Activated CD4-positive, alpha-beta memory T cell treated with anti-CD3 and anti-CD28 coated beads, Interleukin-2, amount 10 ng/mL, durations not matched to agents 7 days and 5 days (primary cell): ENCODE data around the gene ABAT. TPM values are rescaled to one million over a fixed set of nuclear protein-coding genes. Genes with fewer than 3 reads are reported as not detected.
"Not testable (repeated sequence)": the region's sequence is repeated elsewhere in the genome, so short reads cannot be mapped to it uniquely, and the experiment has no call there.

Source experiments
- CTCF ChIA-PET: fragments of 350-600 bp; sonication (Branson Sonifier 250); formaldehyde crosslinking; loops from one replicate; lab custom pipeline; 2021; ENCODE audit warnings: antibody characterized with exemption, inconsistent platforms; lab: Charles Lee
- POLR2A ChIA-PET: fragments of 350-600 bp; sonication (Branson Sonifier 250); formaldehyde crosslinking; loops from one replicate; lab custom pipeline; 2021; ENCODE audit warnings: antibody characterized with exemption; lab: Charles Lee
- DNase-seq: peaks from one replicate; pipeline ENCODE4 v3.0.0-alpha.2; 2020
- H3K27ac Mint-ChIP-seq: one replicate; pipeline ENCODE4 v1.8.0; 2021; ENCODE audit warnings: mild to moderate bottlenecking, mixed read lengths
- H3K27me3 Mint-ChIP-seq: one replicate; pipeline ENCODE4 v1.8.0; 2021; ENCODE audit warnings: mixed read lengths
- H3K36me3 Mint-ChIP-seq: one replicate; pipeline ENCODE4 v1.8.0; 2021; ENCODE audit warnings: low read depth, mixed read lengths
- H3K4me1 Mint-ChIP-seq: one replicate; pipeline ENCODE4 v1.8.0; 2021; ENCODE audit warnings: mixed read lengths
- H3K4me3 Mint-ChIP-seq: one replicate; pipeline ENCODE4 v1.8.0; 2021; ENCODE audit warnings: mild to moderate bottlenecking, mixed read lengths
- H3K9me3 Mint-ChIP-seq: one replicate; pipeline ENCODE4 v1.8.0; 2021; ENCODE audit warnings: mixed read lengths
- total RNA-seq, 2 experiments: library from RNA; stranded (reverse); gene quantifications; one replicate each; pipeline ENCODE4 v1.2.3, GENCODE V29; 2021

Gene ABAT
- total RNA-seq, 2 experiments from 2014 or later: 5.5 to 5.9 TPM

DNA sequence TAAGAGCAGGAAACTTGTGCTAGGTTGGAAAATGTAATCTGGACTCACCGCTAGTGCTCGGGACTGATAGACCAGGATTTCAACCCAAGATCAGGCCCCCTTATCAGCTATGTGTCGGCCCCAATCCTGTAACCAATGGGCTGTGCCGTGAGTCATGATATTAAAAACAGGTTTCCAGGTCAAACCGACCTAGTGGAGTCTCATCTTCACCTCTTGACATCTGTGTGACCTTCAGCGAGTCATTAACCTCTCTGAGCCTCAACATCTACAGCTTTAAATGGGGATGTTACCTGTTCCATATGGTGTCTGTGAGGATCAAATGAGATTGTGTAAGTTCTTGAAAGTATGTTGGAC lies 123.7 kb downstream of the ABAT start:
- H3K36me3 Mint-ChIP-seq: peaks cover 24% of the 10 kb centered on the region
- DNase-seq: peak; percentile 33
- peak overlapping the region; percentile 71 for H3K27ac Mint-ChIP-seq
- H3K27me3 Mint-ChIP-seq: no peaks in the 10 kb centered on the region
- POLR2A ChIA-PET: interaction anchor here (0.6 to 4.1 kb wide), 13 partner anchors 10 to 294 kb away, joined by 3 to 67 read pairs (median 7); partner anchors contain the start of genes CARHSP1 and HAPSTR1
- peak overlapping the region; percentile 93 for H3K4me3 Mint-ChIP-seq
- CTCF ChIA-PET: interaction anchor here (0.8 to 2.7 kb wide), 3 partner anchors 18 to 231 kb away, joined by 3 to 16 read pairs (median 6); partner anchors contain the start of gene LITAFD
- H3K4me1 Mint-ChIP-seq: peaks cover 40% of the 10 kb centered on the region
- H3K9me3 Mint-ChIP-seq: no peaks in the 10 kb centered on the region

GRCh38 chr16:8798535-8799157 lies 124.2 kb downstream of the ABAT start:
- Mint-ChIP-seq H3K27me3 (no peaks in the 10 kb centered on the region), H3K4me1 (peaks cover 41% of the 10 kb centered on the region), H3K27ac (peak overlapping the region; percentile 71), H3K36me3 (peaks cover 27% of the 10 kb centered on the region), H3K9me3 (no peaks in the 10 kb centered on the region), H3K4me3 (peak overlapping the region; percentile 93)
- POLR2A ChIA-PET: interaction anchor here (0.6 to 4.1 kb wide), 12 partner anchors 11 to 294 kb away, joined by 3 to 67 read pairs (median 7); partner anchors contain the start of genes CARHSP1 and HAPSTR1
- DNase-seq: no peak
- CTCF ChIA-PET: interaction anchor here (0.8 to 2.7 kb wide), 3 partner anchors 82 to 231 kb away, joined by 3 to 16 read pairs (median 4); partner anchors contain the start of gene LITAFD

- Mint-ChIP-seq H3K27me3 (no peaks in the 10 kb centered on the region), H3K4me1 (peaks cover 27% of the 10 kb centered on the region), H3K27ac (no peak overlapping the region), H3K9me3 (no peaks in the 10 kb centered on the region), H3K36me3 (peaks cover 51% of the 10 kb centered on the region), H3K4me3 (no peak overlapping the region)
- CTCF ChIA-PET: interaction anchor here (0.6 to 1.3 kb wide), 2 partner anchors 15 to 231 kb away, joined by 3 to 4 read pairs; no protein-coding TSS in a partner anchor
- POLR2A ChIA-PET: interaction anchor here (1.5 to 1.9 kb wide), 2 partner anchors 15 to 290 kb away, joined by 5 to 9 read pairs; partner anchors contain the start of gene HAPSTR1
- DNase-seq: no peak
Observed at GRCh38 chr16:8801701-8802100, 127.3 kb downstream of the ABAT start.

GRCh38 chr16:8803733-8804132 lies 129.3 kb downstream of the ABAT start:
- H3K27me3 Mint-ChIP-seq, CTCF ChIA-PET, H3K4me3 Mint-ChIP-seq, DNase-seq, H3K9me3 Mint-ChIP-seq: not testable (repeated sequence)
- Mint-ChIP-seq H3K27ac (peak overlapping the region; percentile 35), H3K4me1 (peaks cover 20% of the 10 kb centered on the region), H3K36me3 (peaks cover 62% of the 10 kb centered on the region)
- POLR2A ChIA-PET: interaction anchor here (1.1 kb wide), 1 partner anchor 13 kb away, joined by 4 read pairs; no protein-coding TSS in a partner anchor

DNA sequence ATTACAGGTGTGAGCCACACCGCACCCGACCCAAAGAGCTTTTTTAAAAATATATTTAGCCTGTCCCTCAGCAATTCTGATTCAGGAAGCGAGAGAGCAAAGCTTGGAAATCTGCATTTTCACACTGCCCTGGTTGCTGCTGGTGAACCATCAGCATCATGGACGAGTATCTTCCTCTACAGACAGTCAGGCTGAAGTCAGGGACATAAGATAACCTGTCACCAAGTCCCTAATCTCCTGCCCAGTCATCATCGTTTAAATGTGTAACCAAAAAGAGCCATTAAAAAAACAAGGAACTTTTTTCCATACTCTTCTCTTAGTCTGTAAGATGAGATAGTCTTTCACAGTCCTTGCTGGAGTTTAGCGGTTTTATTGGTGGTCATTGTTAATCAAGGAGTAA lies 129.9 kb downstream of the ABAT start:
- ChIA-PET POLR2A (interaction anchor here (1.1 kb wide), 1 partner anchor 13 kb away, joined by 4 read pairs; no protein-coding TSS in a partner anchor), CTCF (no interaction called here)
- H3K4me1 Mint-ChIP-seq: peaks cover 15% of the 10 kb centered on the region
- no peaks in the 10 kb centered on the region for H3K9me3 Mint-ChIP-seq
- no peaks in the 10 kb centered on the region for H3K27me3 Mint-ChIP-seq
- DNase-seq: no peak
- no peak overlapping the region for H3K4me3 Mint-ChIP-seq
- H3K27ac Mint-ChIP-seq: no peak overlapping the region
- peaks cover 65% of the 10 kb centered on the region for H3K36me3 Mint-ChIP-seq

DNA sequence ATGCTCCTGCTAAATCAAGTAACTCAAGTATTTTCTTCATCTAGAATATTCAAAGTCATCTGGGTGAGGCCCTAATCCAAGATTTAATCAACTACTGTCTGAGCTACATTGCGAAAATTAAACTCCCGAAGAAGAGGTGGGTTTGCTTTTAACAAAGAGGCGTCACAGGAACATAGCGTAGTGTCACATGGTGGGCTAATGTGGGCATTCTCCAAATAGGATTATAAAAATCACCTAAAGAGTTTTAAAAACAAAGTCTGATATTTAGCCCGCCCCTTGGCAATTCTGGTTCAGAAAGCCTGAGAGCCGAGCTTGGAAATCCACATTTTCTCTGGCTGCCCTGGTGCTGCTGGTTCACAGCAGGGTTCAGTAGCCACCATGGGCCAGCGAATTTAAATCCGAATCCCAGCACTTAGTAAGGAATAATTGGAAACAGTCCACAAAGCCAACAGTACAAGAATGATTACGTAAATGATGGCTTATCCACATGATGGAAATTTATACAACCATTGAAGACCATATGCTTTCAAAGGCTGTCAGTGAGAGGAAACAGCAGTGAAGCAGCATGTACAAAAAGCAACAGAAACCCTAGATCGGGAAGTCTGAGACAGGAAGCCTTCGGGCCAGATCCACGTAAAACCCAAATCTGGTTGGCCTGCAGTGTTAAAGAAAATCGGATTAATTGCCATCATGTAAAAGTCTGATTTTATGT lies 132.0 kb downstream of the ABAT start:
- ChIA-PET POLR2A (interaction anchor here (1.3 kb wide), 1 partner anchor 64 kb away, joined by 3 read pairs; no protein-coding TSS in a partner anchor), CTCF (interaction anchor here (1.3 to 1.4 kb wide), 2 partner anchors 9 to 129 kb away, joined by 3 to 4 read pairs; partner anchors contain the start of genes PMM2 and TMEM186)
- DNase-seq: no peak
- peaks cover 4% of the 10 kb centered on the region for H3K4me1 Mint-ChIP-seq
- H3K4me3 Mint-ChIP-seq: no peak overlapping the region
- H3K27ac Mint-ChIP-seq: no peak overlapping the region
- H3K36me3 Mint-ChIP-seq: peaks cover 78% of the 10 kb centered on the region
- H3K27me3 Mint-ChIP-seq: no peaks in the 10 kb centered on the region
- H3K9me3 Mint-ChIP-seq: no peaks in the 10 kb centered on the region

GRCh38 chr16:8807189-8807588 lies 132.8 kb downstream of the ABAT start:
- peaks cover 5% of the 10 kb centered on the region for H3K4me1 Mint-ChIP-seq
- CTCF ChIA-PET: no interaction called here
- peaks cover 79% of the 10 kb centered on the region for H3K36me3 Mint-ChIP-seq
- H3K9me3 Mint-ChIP-seq: no peaks in the 10 kb centered on the region
- POLR2A ChIA-PET: interaction anchor here (0.6 kb wide), 1 partner anchor 18 kb away, joined by 3 read pairs; no protein-coding TSS in a partner anchor
- H3K27me3 Mint-ChIP-seq: no peaks in the 10 kb centered on the region
- H3K27ac Mint-ChIP-seq: no peak overlapping the region
- H3K4me3 Mint-ChIP-seq: no peak overlapping the region
- DNase-seq: no peak

- H3K27ac Mint-ChIP-seq: no peak overlapping the region
- CTCF ChIA-PET: no interaction called here
Observed at GRCh38 chr16:8808009-8808408, 133.6 kb downstream of the ABAT start.

GRCh38 chr16:8808613-8809353 lies 134.4 kb downstream of the ABAT start:
- ChIA-PET CTCF (interaction anchor here (0.9 to 1.6 kb wide), 2 partner anchors 9 to 12 kb away, joined by 3 read pairs; no protein-coding TSS in a partner anchor), POLR2A (interaction anchor here (1.7 kb wide), 1 partner anchor 11 kb away, joined by 7 read pairs; the partner anchor contains the start of genes PMM2 and TMEM186)
- H3K4me1 Mint-ChIP-seq: peaks cover 15% of the 10 kb centered on the region
- DNase-seq: no peak
- no peak overlapping the region for H3K27ac Mint-ChIP-seq
- H3K4me3 Mint-ChIP-seq: no peak overlapping the region
- H3K9me3 Mint-ChIP-seq: no peaks in the 10 kb centered on the region
- H3K27me3 Mint-ChIP-seq: no peaks in the 10 kb centered on the region
- peaks cover 80% of the 10 kb centered on the region for H3K36me3 Mint-ChIP-seq

More at GRCh38 chr16:8808009-8808408, 133.6 kb downstream of the ABAT start:
- DNase-seq: no peak
- peaks cover 79% of the 10 kb centered on the region for H3K36me3 Mint-ChIP-seq
- H3K27me3 Mint-ChIP-seq: no peaks in the 10 kb centered on the region
- peaks cover 12% of the 10 kb centered on the region for H3K4me1 Mint-ChIP-seq
- no peaks in the 10 kb centered on the region for H3K9me3 Mint-ChIP-seq
- H3K4me3 Mint-ChIP-seq: no peak overlapping the region
- POLR2A ChIA-PET: no interaction called here

DNA sequence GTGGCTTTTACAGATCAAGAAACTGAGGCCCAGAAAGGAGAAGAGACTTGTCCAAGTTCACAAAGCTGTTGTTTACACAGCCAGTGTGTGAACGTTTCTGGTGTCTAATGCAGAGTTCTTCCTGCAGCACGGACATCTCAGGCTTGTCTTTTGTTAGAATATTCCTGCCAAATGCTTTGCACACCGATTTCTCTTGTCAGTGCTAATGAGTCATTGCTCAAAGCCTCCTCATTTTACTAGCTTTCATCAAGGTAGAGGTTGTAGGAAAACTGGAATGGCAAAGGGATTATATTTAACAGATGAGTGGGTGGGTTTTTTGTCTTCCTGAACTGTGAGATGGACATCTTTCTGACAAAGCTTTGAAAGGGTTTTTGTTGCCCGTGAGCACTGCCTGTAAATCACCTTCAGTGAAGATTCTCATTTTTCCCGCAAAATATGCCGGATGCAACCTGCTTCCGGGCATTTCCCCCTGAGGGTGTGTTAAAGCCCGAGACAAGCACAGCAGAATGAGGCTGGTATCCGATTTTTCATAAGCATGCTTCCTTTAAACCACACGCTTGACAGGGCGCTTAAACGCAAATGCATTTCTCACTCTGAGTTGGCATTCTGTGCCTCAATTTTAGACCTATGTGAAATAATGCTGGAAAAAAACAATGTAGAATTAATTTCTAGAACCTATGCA lies 137.9 kb downstream of the ABAT start:
- no peaks in the 10 kb centered on the region for H3K27me3 Mint-ChIP-seq
- no peak overlapping the region for H3K4me3 Mint-ChIP-seq

DNA sequence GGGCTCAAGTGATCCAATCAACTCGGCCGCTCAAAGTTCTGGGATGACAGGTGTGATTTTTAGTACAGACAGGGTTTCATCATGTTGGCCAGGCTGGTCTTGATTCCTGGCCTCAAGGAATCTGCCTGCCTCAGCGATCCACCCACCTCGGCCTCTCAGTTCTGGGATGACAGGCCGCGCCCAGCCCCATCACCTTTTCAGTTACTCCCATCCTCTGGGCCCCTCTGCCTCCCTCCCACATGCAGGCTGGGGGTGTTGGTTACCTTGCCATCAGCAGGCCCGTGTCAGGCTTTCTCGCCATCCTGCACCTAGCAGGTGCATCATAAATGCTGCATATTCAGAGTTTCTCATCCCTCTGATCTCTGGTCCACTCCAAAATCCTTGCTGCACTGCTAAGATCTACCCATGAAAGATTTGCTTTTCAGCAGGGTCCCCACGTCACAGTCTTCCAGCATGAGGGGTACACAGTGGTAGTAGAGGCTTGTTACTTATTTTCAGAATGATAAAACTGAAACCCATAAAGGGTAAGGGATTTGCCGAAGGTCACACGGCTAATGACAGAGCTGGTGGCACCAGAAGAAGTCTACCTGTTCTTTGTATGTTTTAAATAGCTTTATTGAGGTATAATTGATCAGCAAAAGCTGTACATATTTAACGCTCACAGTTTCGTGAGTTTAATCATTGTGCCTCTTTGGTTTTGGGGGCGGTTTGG lies 139.8 kb downstream of the ABAT start:
- DNase-seq: no peak
- Mint-ChIP-seq H3K36me3 (peaks cover 81% of the 10 kb centered on the region), H3K4me1 (peaks cover 45% of the 10 kb centered on the region), H3K27me3 (no peaks in the 10 kb centered on the region), H3K9me3 (no peaks in the 10 kb centered on the region), H3K27ac (peak overlapping the region; percentile 52), H3K4me3 (no peak overlapping the region)
- ChIA-PET POLR2A (interaction anchor here (0.6 kb wide), 1 partner anchor 16 kb away, joined by 3 read pairs; no protein-coding TSS in a partner anchor), CTCF (no interaction called here)

More for the DNA sequence above, 137.9 kb downstream of the ABAT start:
- Mint-ChIP-seq H3K36me3 (peaks cover 82% of the 10 kb centered on the region), H3K4me1 (peaks cover 36% of the 10 kb centered on the region), H3K9me3 (no peaks in the 10 kb centered on the region), H3K27ac (peak overlapping the region; percentile 44)
- CTCF ChIA-PET: interaction anchor here (1.0 kb wide), 1 partner anchor 124 kb away, joined by 3 read pairs; no protein-coding TSS in a partner anchor
- POLR2A ChIA-PET: no interaction called here
- DNase-seq: no peak
